ENCODE data around the gene TERF2IP.

GRCh38 chr16:75603241-75603640, 44.3 kb upstream of the TERF2IP start:
- TF ChIP-seq CTCF (IDR thresholded peaks at IDR 0.05), result no peak
- TF ChIP-seq EP300 (IDR thresholded peaks at IDR 0.05), result no peak
